Stimulated activated CD8-positive, alpha-beta memory T cell treated with anti-CD3 and anti-CD28 coated beads, Interleukin-12 subunit alpha, Interleukin-12 subunit beta, amount 100 ng/mL, for 4 hours (primary cell): ENCODE data around the gene RAB40B.
"Not testable (repeated sequence)": the region's sequence is repeated elsewhere in the genome, so short reads cannot be mapped to it uniquely, and the experiment has no call there.

ENCODE experiments used
- DNase-seq: peaks from one replicate; pipeline ENCODE4 v3.0.0-alpha.2; 2020; ENCODE audit warnings: low read depth

Gene RAB40B

GRCh38 chr17:82698065-82698973 is at the start of gene RAB40B:
Gene RAB40B (minus strand): TSS chr17:82698698. CDS start chr17:82698596, 102 bp downstream.
- DNase-seq = peak; percentile 98

DNA sequence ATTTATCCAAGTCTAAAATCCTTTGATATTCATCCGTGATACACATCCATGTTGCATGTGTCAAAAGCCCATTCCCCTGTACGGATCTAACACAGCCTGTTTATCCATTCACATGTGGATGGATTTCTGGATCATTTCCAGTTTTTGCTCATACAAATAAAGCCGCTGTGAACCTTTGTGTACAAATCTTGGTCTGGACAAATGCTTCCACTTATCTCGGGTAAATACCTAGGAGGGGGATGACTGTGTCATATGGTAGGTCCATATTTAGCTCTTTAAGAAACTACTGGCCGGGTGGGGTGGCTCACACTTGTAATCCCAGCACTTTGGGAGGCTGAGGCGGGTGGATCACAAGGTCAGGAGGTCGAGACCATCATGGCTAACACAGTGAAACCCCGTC is 47.0 kb upstream of the RAB40B start:
- no peak for DNase-seq

- DNase-seq = not testable (repeated sequence)
Measured at GRCh38 chr17:82744736-82745135, 46.2 kb upstream of the RAB40B start.

GRCh38 chr17:82743344-82744219 is 45.1 kb upstream of the RAB40B start:
- DNase-seq = no peak

DNA sequence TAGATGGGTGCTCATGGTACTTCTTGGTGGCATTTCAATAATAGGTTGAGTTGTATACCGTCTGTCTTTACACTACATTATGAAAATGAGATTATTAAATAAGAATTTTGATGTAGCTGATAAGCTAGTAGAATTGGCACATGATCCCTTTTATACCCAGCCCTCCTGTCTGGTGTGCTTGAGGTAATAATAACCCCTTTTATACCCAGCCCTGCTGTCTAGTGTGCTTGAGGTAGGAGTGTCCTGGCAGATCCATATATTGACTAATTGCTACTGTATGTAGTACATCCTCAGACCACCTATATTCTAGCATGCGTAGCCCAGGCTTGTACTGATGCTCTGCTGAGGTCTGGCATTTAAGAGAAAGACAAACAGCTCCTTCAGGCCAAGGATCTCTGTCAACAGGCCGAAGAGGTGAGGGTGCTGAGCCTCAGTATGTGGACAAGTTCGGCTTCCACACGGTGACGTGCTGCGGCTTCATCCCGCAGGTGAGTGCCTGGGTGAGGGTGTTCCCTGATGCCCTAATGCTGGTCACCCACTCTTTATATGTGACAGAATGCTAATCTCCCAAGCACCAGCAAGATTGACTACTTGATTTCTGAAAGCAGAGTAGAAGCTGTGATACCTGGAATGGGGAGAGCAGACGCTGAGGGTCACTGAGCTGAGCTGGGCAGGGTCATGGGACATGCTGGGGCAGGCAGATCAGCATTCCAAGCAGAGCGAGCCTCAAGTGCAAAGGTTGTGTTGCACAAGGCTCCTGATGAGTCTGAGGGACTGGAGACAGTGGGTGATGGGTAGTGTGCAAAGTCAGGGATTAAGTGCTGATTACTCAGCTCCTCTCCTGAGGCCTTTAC is 42.6 kb upstream of the RAB40B start:
- no peak for DNase-seq

DNA sequence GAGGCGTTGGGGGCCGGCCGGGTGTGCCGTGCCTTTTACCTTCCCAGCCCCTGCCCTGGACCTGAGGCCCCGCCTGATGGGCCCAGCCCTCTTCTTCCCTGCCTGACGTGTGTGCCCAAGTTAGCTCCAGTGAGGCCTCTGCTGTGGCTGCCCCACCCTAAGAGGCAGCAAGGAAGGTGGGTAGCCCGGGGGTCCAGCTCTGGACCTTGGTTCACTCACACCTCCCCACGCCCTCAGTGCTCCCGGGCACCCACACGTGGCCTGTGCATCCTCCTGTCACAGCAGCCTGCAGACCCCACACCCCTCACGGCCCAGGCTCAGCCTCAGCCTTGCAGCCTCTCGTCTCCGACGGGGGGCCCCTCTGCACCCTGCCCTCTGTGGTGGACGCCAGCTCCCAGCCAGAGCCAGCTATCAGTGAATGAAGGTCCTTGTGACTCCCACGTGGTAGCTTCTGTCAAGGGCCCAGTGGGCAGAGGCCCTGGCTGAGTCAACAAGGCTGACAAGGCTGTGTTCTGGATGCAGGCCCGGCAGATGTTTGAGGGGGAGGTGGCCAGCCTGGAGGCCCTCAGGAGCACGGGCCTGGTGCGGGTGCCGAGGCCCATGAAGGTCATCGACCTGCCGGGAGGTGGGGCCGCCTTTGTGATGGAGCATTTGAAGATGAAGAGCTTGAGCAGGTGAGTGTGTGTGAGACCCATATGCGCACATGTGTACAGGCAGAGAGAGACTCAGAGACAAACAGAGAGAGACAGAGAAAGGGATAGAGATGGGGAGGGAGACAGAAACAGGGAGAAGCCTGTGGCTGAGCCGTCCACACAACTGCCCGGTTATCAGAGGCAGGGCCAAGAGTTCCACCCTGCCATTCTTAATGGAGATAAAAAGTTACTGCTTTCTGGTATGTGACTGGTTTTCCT is 39.7 kb upstream of the RAB40B start:
- no peak for DNase-seq

DNA sequence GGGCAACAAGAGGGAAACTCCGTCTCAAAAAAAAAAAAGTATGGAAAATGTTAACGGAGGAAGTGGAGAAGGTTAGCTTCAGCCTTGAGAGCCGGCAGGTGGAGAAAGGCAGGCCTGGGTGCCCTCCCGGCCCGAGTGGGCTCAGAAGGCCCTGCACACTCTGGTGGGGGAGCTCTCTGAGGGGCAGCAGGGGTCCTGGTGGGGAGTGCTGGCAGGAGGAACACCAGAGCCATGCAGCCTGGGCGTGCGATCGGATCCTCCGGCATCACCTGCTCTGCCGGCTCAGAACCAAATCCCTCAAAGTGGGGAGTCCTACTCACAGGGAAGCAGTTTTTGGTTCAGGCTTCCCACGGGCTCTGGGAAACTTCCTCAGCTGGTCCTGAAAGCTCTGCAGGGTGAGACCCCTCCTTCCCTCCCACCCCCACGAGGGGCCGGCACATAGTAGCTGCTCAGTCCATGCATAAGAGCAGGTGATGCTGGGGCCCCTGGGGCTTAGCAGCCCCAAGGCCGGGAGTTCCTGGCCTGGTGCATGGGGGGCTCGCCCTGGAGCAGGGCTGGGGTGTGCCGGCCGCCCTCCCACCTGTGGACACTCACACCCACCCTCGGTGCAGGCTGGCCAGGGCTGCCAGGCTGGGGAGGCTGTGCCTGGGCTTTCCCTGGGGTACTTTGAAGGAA is 38.1 kb upstream of the RAB40B start:
- no peak for DNase-seq

DNA sequence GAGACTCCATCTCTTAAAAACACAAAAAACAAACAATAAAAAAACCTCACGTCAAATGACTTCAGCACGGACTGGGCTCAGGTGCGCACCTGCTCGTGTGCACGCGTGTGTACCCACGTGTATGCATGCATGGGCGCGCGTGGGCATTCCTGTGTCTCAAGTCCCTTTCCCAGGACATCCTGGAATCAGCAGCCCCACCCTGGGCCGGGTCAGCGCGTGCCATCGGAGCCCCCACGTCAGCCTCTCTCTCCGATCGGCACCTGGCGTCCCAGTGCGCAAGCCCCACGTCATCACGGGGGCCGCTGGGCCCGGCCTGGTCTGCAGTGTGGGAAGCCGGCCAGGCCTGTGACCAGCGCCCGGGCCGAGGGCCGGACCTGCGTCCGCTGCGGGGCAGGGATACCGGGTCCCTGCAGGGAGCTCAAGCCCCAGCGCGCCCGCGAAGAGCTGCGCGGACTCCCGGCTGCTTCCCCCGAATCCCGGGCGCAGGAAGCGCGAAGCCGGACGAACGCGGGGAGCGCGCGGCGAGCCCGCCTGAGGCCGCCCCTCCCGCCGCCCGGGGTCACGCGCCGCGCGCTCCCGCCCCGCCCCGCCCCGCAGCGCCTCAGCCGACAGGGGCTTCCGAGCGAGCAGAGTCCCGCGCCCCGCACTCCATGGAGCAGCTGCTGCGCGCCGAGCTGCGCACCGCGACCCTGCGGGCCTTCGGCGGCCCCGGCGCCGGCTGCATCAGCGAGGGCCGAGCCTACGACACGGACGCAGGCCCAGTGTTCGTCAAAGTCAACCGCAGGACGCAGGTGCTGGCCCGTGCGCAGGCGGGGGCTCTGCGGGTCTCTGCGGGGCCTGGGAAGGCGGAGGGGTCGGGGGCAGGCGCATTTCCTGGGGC is 36.7 kb upstream of the RAB40B start, which contains the start of gene FN3K:
FN3K (plus strand) TSS at position 629 of the 880 bp plus-strand sequence; CDS start at position 651, 22 bp downstream.
- no peak for DNase-seq

DNA sequence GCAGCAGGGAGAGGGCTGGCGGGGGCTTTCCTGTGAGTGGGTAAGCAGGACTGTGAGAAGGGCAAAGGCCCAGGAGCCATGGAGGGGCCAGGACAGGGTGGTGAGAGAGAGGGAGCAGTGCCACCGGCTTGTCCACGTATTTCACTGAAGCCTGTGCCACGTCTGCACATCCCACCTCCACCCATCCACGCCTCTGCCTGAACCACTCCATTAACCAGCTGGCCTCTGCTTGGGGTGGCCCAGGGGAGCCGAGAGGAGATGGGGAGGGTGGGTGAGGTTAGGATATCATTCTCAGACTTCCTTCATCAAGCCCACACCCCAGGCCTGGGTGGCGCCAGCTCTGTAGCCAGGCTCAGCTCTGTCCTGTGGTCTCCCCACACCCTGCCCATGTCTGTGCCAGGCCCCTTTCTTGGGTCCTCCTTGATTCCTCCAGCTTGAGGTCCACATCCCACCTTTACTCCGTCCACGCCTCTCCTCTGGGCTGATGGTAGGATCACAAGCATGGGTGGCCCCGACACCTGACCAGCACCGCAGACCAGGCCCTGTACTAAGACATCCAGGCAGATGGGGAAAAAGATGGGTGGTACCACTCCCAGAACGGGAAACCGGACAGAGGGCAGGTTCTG is 33.7 kb upstream of the RAB40B start:
- no peak for DNase-seq

GRCh38 chr17:82729479-82730260 is 31.2 kb upstream of the RAB40B start:
- no peak for DNase-seq

- DNase-seq = no peak
Measured at GRCh38 chr17:82726427-82726826, 27.9 kb upstream of the RAB40B start.

- no peak for DNase-seq
Measured at GRCh38 chr17:82723169-82723807, 24.8 kb upstream of the RAB40B start.

- no peak for DNase-seq
Measured at GRCh38 chr17:82722341-82723013, 24.0 kb upstream of the RAB40B start.

DNA sequence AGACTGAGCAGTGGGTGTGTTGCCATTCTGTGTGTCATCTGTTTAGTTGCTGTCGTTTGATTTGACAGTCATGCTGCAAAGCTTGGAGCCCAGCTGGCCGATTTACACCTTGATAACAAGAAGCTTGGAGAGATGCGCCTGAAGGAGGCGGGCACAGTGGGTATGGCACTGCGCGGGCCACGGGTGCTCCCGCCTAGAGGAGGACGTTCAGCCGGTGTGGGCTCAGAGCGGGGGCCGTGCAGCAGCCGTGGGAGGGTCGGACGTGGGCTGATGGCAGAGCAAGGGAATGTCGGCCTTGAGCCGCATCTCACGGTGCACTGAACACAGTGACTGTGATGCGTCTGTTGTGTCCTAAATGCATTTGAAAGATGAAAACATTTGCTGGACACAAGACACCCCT is 21.7 kb upstream of the RAB40B start:
- no peak for DNase-seq

DNA sequence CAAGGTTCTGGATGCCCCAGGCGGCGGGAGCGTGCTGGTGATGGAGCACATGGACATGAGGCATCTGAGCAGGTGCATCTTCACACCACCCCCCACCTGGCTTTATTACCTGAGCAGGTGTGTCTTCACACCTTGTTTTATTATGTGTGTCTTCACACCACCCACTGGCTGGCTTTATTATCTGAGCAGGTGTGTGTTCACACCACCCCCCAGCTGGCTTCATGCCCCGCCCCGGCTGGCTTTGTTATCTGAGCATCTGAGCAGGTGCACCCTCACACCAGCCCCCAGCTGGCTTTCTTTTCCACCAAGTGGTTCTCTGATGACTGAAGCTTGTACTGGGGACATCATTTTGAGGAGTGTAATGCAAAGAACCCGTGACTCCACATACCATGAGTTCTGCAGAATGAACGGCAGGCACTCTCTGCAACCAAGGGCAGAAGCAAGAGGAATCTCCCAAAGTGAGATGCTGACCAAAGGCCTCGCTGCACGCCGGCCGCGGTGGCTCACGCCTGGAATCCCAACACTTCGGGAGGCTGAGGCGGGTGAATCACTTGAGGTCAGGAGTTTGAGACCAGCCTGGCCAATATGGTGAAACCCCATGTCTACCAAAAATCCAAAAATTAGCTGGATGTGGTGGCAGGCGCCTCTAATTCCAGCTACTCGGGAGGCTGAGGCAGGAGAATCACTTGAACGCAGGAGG is 20.6 kb upstream of the RAB40B start:
- DNase-seq = no peak
